ENCODE data around the gene NKIRAS2.

The NKIRAS2 gene

DNA sequence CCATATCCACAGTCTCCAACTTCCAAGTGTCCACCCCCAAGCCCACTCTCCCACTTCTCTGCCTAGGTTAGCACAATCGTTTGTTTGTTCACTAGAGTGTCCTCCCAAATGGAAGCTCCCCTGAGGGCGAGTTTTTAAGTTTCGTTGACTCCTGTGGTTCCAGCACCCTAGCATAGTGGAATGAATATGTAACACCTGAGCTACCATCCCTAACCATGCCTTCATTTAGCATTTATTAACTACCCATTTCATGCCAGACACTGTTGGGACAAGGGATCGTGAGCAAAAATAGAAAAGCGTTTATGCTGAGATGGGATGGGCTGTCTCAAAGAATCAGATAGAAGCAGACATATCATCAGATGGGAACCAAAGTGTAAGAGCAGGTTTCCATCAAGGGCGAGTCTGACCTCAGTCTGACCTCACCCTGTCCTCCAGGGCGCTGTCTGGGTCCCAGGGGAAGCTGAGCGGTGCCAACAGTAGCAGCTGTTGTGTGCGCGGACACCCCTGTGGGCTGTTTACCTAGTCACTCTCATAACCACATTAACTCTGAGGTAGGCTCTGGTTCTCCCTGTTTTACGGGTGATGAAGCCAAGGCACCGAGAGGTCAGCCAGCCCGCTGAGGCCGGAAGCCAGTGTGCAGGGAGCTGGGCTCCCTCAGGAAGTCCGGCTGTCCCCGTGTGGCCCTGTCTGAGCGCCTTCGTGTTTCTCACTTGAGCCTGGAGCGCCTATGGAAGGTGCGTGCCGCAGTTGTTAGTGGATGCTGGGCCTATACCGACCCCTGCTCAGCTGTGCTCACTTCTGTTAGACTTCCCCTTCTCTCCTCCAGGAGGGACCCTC, 47.1 kb upstream of the NKIRAS2 start (continued):
- TF ChIP-seq, protein P1, sequence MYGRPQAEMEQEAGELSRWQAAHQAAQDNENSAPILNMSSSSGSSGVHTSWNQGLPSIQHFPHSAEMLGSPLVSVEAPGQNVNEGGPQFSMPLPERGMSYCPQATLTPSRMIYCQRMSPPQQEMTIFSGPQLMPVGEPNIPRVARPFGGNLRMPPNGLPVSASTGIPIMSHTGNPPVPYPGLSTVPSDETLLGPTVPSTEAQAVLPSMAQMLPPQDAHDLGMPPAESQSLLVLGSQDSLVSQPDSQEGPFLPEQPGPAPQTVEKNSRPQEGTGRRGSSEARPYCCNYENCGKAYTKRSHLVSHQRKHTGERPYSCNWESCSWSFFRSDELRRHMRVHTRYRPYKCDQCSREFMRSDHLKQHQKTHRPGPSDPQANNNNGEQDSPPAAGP (tag by site-specific recombination; IDR thresholded peaks at IDR 0.05), result no peak
- TF ChIP-seq, protein P2, sequence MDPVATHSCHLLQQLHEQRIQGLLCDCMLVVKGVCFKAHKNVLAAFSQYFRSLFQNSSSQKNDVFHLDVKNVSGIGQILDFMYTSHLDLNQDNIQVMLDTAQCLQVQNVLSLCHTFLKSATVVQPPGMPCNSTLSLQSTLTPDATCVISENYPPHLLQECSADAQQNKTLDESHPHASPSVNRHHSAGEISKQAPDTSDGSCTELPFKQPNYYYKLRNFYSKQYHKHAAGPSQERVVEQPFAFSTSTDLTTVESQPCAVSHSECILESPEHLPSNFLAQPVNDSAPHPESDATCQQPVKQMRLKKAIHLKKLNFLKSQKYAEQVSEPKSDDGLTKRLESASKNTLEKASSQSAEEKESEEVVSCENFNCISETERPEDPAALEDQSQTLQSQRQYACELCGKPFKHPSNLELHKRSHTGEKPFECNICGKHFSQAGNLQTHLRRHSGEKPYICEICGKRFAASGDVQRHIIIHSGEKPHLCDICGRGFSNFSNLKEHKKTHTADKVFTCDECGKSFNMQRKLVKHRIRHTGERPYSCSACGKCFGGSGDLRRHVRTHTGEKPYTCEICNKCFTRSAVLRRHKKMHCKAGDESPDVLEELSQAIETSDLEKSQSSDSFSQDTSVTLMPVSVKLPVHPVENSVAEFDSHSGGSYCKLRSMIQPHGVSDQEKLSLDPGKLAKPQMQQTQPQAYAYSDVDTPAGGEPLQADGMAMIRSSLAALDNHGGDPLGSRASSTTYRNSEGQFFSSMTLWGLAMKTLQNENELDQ (tag by site-specific recombination; IDR thresholded peaks at IDR 0.05; ENCODE audit: low read depth), result no peak
- TF ChIP-seq ZNF843 (tag by site-specific recombination; IDR thresholded peaks at IDR 0.05) (no peak), ZBTB48 (tag by site-specific recombination; IDR thresholded peaks at IDR 0.05) (peak; percentile 15; the same call in 1 of the 2 replicates), ZNF239 (tag by site-specific recombination; IDR thresholded peaks at IDR 0.05) (no peak), ZBTB1 (tag by site-specific recombination; IDR thresholded peaks at IDR 0.05) (no peak), OSR2 (tag by site-specific recombination; IDR thresholded peaks at IDR 0.05) (peak; percentile 66), ZNF211 (tag by site-specific recombination; IDR thresholded peaks at IDR 0.05; ENCODE audit: low read depth) (no peak), ZNF555 (tag by site-specific recombination; conservative IDR thresholded peaks at IDR 0.05) (no peak), PRDM1 (tag by site-specific recombination; IDR thresholded peaks at IDR 0.05) (no peak), ZNF777 (tag by site-specific recombination; IDR thresholded peaks at IDR 0.05; ENCODE audit: borderline replicate concordance) (no peak), ZNF792 (tag by site-specific recombination; IDR thresholded peaks at IDR 0.05) (no peak), ZNF629 (tag by site-specific recombination; IDR thresholded peaks at IDR 0.05) (0 out of 2 replicates have a peak, but pooled peaks have one; percentile 18), ZNF221 (tag by site-specific recombination; IDR thresholded peaks at IDR 0.05; ENCODE audit: borderline replicate concordance) (no peak), ZFP3 (tag by site-specific recombination; IDR thresholded peaks at IDR 0.05; ENCODE audit: low read depth) (no peak), ZNF423 (tag by site-specific recombination; IDR thresholded peaks at IDR 0.05) (peak; percentile 31; the same call in 1 of the 2 replicates)
- TF ChIP-seq, protein P3, sequence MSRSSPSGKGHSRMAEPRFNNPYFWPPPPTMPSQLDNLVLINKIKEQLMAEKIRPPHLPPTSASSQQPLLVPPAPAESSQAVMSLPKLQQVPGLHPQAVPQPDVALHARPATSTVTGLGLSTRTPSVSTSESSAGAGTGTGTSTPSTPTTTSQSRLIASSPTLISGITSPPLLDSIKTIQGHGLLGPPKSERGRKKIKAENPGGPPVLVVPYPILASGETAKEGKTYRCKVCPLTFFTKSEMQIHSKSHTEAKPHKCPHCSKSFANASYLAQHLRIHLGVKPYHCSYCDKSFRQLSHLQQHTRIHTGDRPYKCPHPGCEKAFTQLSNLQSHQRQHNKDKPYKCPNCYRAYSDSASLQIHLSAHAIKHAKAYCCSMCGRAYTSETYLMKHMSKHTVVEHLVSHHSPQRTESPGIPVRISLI (tag by site-specific recombination; IDR thresholded peaks at IDR 0.05), result no peak
- TF ChIP-seq, protein P4, sequence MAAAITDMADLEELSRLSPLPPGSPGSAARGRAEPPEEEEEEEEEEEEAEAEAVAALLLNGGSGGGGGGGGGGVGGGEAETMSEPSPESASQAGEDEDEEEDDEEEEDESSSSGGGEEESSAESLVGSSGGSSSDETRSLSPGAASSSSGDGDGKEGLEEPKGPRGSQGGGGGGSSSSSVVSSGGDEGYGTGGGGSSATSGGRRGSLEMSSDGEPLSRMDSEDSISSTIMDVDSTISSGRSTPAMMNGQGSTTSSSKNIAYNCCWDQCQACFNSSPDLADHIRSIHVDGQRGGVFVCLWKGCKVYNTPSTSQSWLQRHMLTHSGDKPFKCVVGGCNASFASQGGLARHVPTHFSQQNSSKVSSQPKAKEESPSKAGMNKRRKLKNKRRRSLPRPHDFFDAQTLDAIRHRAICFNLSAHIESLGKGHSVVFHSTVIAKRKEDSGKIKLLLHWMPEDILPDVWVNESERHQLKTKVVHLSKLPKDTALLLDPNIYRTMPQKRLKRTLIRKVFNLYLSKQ (tag by site-specific recombination; IDR thresholded peaks at IDR 0.05; ENCODE audit: borderline replicate concordance), result no peak
- TF ChIP-seq, protein P5, sequence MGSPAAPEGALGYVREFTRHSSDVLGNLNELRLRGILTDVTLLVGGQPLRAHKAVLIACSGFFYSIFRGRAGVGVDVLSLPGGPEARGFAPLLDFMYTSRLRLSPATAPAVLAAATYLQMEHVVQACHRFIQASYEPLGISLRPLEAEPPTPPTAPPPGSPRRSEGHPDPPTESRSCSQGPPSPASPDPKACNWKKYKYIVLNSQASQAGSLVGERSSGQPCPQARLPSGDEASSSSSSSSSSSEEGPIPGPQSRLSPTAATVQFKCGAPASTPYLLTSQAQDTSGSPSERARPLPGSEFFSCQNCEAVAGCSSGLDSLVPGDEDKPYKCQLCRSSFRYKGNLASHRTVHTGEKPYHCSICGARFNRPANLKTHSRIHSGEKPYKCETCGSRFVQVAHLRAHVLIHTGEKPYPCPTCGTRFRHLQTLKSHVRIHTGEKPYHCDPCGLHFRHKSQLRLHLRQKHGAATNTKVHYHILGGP (tag by site-specific recombination; IDR thresholded peaks at IDR 0.05), result no peak

Data from HEK293 (cell line).